ENCODE data around the gene IQSEC1. TPM values are rescaled to one million over a fixed set of nuclear protein-coding genes. Genes with fewer than 3 reads are reported as not detected.
A peak's percentile ranks its signal among the peaks of the same experiment; 100 is the strongest.

The IQSEC1 gene
- total and polyA plus RNA-seq, 9 of the 15 experiments (the other 6 are each of a cell fraction or from before 2014, with no cell fraction given) = 0.56 to 39.0 (median 6.8) TPM

DNA sequence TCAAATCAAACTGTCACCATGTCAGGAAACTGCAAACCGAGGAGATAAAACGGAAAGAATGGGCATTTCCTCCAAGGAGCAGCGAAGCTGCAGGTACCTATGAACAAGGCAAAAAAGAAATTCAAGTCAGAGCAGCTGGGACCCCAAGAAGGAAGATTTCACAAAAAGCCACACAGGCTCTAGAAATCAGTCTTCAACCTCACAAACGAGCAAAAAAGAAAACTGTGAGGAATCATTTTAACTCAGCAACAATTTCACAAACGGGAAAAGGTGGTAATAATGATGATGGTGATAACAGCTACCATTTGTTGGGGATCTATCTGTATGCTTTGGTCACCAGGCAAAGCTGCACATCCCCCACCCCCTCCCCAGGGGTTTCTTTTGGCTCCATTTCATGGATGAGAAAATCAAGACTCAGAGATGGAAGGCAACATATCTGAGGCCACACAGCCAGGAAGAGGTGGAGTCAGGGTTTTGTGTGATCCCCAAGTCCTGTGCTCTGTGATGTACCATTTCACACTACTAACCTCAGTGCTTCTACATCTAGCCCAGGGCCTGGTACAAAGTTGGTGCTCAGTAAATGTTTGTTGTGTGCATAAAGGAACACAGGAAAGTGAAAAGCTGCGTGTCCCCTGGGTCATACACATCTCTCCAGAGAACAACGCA is 109.9 kb downstream of the IQSEC1 start:
- no peak overlapping the region for H3K27ac ChIP-seq (ENCODE audit: extremely low read depth, low read depth, low read length)
- ChIA-PET CTCF (ENCODE audit: low intra/inter-chr PET ratio) (interaction anchor here (0.6 kb wide), 1 partner anchor 62 kb away, joined by 3 read pairs; no protein-coding TSS in a partner anchor), POLR2A (interaction anchor here (0.5 to 1.0 kb wide), 3 partner anchors 9 to 728 kb away, joined by 3 read pairs; no protein-coding TSS in a partner anchor)
- 50% methylated on average over 7 of the region's 7 CpGs for whole genome bisulfite sequencing (ENCODE audit: insufficient coverage, low coverage, missing lambda C conversion rate)
- no peak overlapping the region for H3K4me3 ChIP-seq
- no peaks in the 10 kb centered on the region for H3K27me3 ChIP-seq (ENCODE audit: control insufficient read depth in 2 of 2, insufficient read depth in 2 of 2, low read length in 2 of 2)
- intact Hi-C loops (cut with micrococcal nuclease) = no loop called here
- no peaks in the 10 kb centered on the region for H3K9me3 ChIP-seq (replicated peaks; ENCODE audit: control insufficient read depth, insufficient read depth, low read depth, low read length)
- H4K20me1 ChIP-seq (replicated peaks; ENCODE audit: control insufficient read depth, insufficient read depth, low read length) = peaks cover 35% of the 10 kb centered on the region
- H3K36me3 ChIP-seq (ENCODE audit: control insufficient read depth, insufficient read depth, low read length) = peaks cover 34% of the 10 kb centered on the region; the same call in 2 of the 3 replicates
- in situ Hi-C loops (cut with MboI) = no loop called here
- peak overlapping the region in 1 of 2 experiments; percentile 38; a peak in 1 of 4 replicates for H3K9ac ChIP-seq (ENCODE audit: insufficient read depth in 1 of 2, low read depth in 2 of 2, low read length in 2 of 2)
- peaks cover 90% of the 10 kb centered on the region for H3K79me2 ChIP-seq (ENCODE audit: control insufficient read depth, insufficient read depth, low read length)
- H3K4me2 ChIP-seq (ENCODE audit: insufficient read depth, low read length) = no peak overlapping the region
- peaks cover 76 to 84% of the 10 kb centered on the region in 2 experiments for H3K4me1 ChIP-seq (replicated peaks in 1 of 2; ENCODE audit: control insufficient read depth in 2 of 2, insufficient read depth in 2 of 2, low read length in 2 of 2)
- no peak for DNase-seq (ENCODE audit: extremely low read depth in 1 of 4, low spot score in 3 of 4)
- no peak for ATAC-seq
- FAIRE-seq = no peak
- BruUV-seq (replicated peaks) = no TSS peak
- peaks cover 27% of the 10 kb centered on the region for H3K9me1 ChIP-seq (ENCODE audit: control insufficient read depth, insufficient read depth, low read length)
- H2AFZ ChIP-seq (ENCODE audit: low read depth, low read length) = no peak overlapping the region
- TF ChIP-seq KAT7 (CRISPR knock-in tag; IDR thresholded peaks at IDR 0.05; ENCODE audit: borderline replicate concordance) (no peak), CAMTA2 (CRISPR knock-in tag; conservative IDR thresholded peaks at IDR 0.05) (no peak), TAF1 (IDR thresholded peaks at IDR 0.05; ENCODE audit: control insufficient read depth, extremely low read depth, insufficient read depth, low read length, severe bottlenecking) (no peak), KLF1 (tag; IDR thresholded peaks at IDR 0.05) (no peak), ZFP36 (IDR thresholded peaks at IDR 0.05; ENCODE audit: low read depth, low read length, partially characterized antibody) (peak; percentile 59), HNRNPH1 (optimal IDR thresholded peaks at IDR 0.05; ENCODE audit: low read depth, low read length) (no peak), ZNF282 (CRISPR knock-in tag; IDR thresholded peaks at IDR 0.05) (no peak), SMC3 (conservative IDR thresholded peaks at IDR 0.05; ENCODE audit: insufficient read depth, low read depth, low read length) (no peak), ZNF431 (CRISPR knock-in tag; IDR thresholded peaks at IDR 0.05) (no peak), ZNF586 (CRISPR knock-in tag; conservative IDR thresholded peaks at IDR 0.05) (no peak), ZNF263 (CRISPR knock-in tag; IDR thresholded peaks at IDR 0.05; ENCODE audit: borderline replicate concordance) (no peak), MTA3 (IDR thresholded peaks at IDR 0.05; ENCODE audit: borderline replicate concordance) (no peak), BCOR (IDR thresholded peaks at IDR 0.05) (peak; percentile 81), HDAC2 (IDR thresholded peaks at IDR 0.05) (0 out of 2 replicates have a peak, but pooled peaks have one; percentile 37), ZNF23 (CRISPR knock-in tag; IDR thresholded peaks at IDR 0.05) (no peak), KDM1A (IDR thresholded peaks at IDR 0.05) (peak; percentile 32 to 55; a peak in 2 of 4 replicates), HBP1 (CRISPR knock-in tag; IDR thresholded peaks at IDR 0.05) (no peak), RBM25 (IDR thresholded peaks at IDR 0.05; ENCODE audit: low read depth, low read length, severe bottlenecking) (peak; percentile 49), ETV1 (tag; conservative IDR thresholded peaks at IDR 0.05; ENCODE audit: low read depth) (no peak)
- TF ChIP-seq, protein P1, sequence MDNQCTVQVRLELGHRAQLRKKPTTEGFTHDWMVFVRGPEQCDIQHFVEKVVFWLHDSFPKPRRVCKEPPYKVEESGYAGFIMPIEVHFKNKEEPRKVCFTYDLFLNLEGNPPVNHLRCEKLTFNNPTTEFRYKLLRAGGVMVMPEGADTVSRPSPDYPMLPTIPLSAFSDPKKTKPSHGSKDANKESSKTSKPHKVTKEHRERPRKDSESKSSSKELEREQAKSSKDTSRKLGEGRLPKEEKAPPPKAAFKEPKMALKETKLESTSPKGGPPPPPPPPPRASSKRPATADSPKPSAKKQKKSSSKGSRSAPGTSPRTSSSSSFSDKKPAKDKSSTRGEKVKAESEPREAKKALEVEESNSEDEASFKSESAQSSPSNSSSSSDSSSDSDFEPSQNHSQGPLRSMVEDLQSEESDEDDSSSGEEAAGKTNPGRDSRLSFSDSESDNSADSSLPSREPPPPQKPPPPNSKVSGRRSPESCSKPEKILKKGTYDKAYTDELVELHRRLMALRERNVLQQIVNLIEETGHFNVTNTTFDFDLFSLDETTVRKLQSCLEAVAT (IDR thresholded peaks at IDR 0.05) = no peak
